Measurements from ENCODE around the gene HRAS. TPM values are rescaled to one million over a fixed set of nuclear protein-coding genes. Genes with fewer than 3 reads are reported as not detected.

The HRAS gene
- total and polyA plus RNA-seq, 2 of the 8 experiments (the other 6 are each of a cell fraction or from before 2014, with no cell fraction given): 44.3 to 54.7 TPM

DNA sequence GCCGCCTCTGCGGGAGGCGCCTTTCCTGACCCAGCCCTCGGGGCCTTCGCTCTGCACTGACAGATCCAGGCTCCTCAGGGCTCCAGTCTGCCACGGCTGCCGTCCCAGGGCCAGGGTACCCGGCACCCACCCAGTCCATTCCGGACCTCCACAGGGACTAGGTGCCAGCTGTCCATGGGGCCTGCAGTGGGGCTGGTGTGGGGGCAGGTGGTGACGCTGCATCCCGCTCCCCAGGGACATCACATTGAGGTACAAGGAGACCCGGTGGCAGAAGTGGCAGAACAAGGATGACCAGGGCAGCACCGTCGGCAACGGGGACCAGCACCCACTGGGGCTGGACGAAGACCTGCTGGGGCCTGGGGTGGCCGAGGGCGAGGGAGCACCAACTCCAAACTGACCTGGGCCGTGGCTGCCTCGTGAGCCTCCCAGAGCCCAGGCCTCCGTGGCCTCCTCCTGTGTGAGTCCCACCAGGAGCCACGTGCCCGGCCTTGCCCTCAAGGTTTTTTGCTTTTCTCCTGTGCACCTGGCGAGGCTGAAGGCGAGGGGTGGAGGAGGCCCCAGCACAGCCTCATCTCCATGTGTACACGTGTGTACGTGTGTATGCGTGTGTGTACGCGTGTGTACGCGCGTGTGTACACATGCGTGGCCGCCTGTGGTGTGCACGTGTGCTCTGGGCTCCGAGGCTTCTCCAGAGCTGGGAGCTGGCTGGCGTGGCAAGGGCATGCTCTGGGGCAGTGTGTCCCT is 45.0 kb downstream of the HRAS start:
- Histone ChIP-seq H3K36me3 (ENCODE audit: control insufficient read depth in 2 of 4, insufficient read depth in 4 of 4, low read length in 3 of 4) (peaks cover 2 to 20% (median 5%) of the 10 kb centered on the region in 4 experiments; a peak in 4 of 8 replicates), H4K8ac (ENCODE audit: extremely low read depth, insufficient read depth, low read length) (no peak overlapping the region), H2BK12ac (ENCODE audit: low read depth, low read length) (no peak overlapping the region), H4K20me1 (replicated peaks in 1 of 2; ENCODE audit: control insufficient read depth in 1 of 2, insufficient read depth in 2 of 2, low read length in 2 of 2) (peaks cover 3 to 9% of the 10 kb centered on the region in 2 experiments), H4K91ac (replicated peaks; ENCODE audit: insufficient read length, low read length) (no peak overlapping the region), H2BK20ac (ENCODE audit: low read length) (no peak overlapping the region), H3K4me3 (ENCODE audit: extremely low read depth in 1 of 4, insufficient read depth in 2 of 4, low read depth in 3 of 4, low read length in 4 of 4) (no peak overlapping the region), H3K9ac (replicated peaks in 1 of 4; ENCODE audit: extremely low read depth in 1 of 4, low read depth in 3 of 4, low read length in 3 of 4) (no peak overlapping the region), H3K4me1 (replicated peaks in 1 of 4; ENCODE audit: control insufficient read depth in 3 of 4, insufficient read depth in 4 of 4, low read length in 3 of 4) (no peaks in the 10 kb centered on the region), H3K79me1 (ENCODE audit: low read depth, low read length) (peaks cover 4% of the 10 kb centered on the region), H4K5ac (ENCODE audit: insufficient read length, low read depth, low read length) (no peak overlapping the region), H3K27ac (ENCODE audit: low read depth, low read length) (no peak overlapping the region), H3K18ac (ENCODE audit: extremely low read depth, low read length) (no peak overlapping the region), H3K4ac (replicated peaks; ENCODE audit: insufficient read length, low read depth, low read length) (no peak overlapping the region), H2BK5ac (ENCODE audit: low read depth, low read length) (no peak overlapping the region), H3K79me2 (ENCODE audit: control insufficient read depth in 1 of 2, insufficient read depth in 2 of 2, low read length in 2 of 2) (peaks cover 0 to under 1% of the 10 kb centered on the region in 2 experiments; a peak in 1 of 4 replicates), H2BK120ac (replicated peaks; ENCODE audit: low read depth, low read length) (no peak overlapping the region), H3K14ac (ENCODE audit: insufficient read length) (no peak overlapping the region), H3K56ac (replicated peaks; ENCODE audit: insufficient read length, low read depth, low read length) (no peak overlapping the region), H3K23me2 (ENCODE audit: low read depth, low read length) (no peaks in the 10 kb centered on the region), H3K23ac (ENCODE audit: insufficient read length) (no peak overlapping the region), H3K27me3 (replicated peaks in 1 of 4; ENCODE audit: control insufficient read depth in 3 of 4, extremely low read depth in 1 of 4, insufficient read depth in 3 of 4, low read length in 3 of 4) (no peaks in the 10 kb centered on the region), H3K4me2 (ENCODE audit: insufficient read depth in 1 of 2, low read depth in 2 of 2, low read length in 2 of 2) (no peak overlapping the region), H2AFZ (ENCODE audit: low read length) (no peak overlapping the region), H3K9me3 (ENCODE audit: insufficient read depth in 2 of 2, low read depth in 1 of 2, low read length in 1 of 2) (peaks cover 0 to under 1% of the 10 kb centered on the region in 2 experiments; a peak in 1 of 4 replicates), H2BK15ac (ENCODE audit: low read length) (no peak overlapping the region), H2AK5ac (ENCODE audit: low read depth, low read length) (no peak overlapping the region)
- FAIRE-seq: no peak
- ChIA-PET CTCF (ENCODE audit: partially characterized antibody) (interaction anchor here (0.9 kb wide), 2 partner anchors 18 to 75 kb away, joined by 3 read pairs; partner anchors contain the start of gene SIGIRR), POLR2A (ENCODE audit: partially characterized antibody) (interaction anchor here (1.0 to 1.1 kb wide), 5 partner anchors 8 to 18 kb away, joined by 3 to 6 read pairs (median 3); no protein-coding TSS in a partner anchor)
- 92% methylated on average over 36 of the region's 38 CpGs; no CpG with 5 or more reads in 1 of the 2 experiments for WGBS, 2 experiments (ENCODE audit: extremely low coverage in 1 of 2, insufficient coverage in 1 of 2, insufficient read length in 1 of 2, insufficient replicate concordance in 2 of 2, low coverage in 1 of 2, low lambda C conversion rate in 2 of 2, missing lambda C conversion rate in 1 of 2)
- DNase-seq (ENCODE audit: low read depth in 1 of 2, low spot score in 2 of 2): no peak
- TF ChIP-seq, protein P1, sequence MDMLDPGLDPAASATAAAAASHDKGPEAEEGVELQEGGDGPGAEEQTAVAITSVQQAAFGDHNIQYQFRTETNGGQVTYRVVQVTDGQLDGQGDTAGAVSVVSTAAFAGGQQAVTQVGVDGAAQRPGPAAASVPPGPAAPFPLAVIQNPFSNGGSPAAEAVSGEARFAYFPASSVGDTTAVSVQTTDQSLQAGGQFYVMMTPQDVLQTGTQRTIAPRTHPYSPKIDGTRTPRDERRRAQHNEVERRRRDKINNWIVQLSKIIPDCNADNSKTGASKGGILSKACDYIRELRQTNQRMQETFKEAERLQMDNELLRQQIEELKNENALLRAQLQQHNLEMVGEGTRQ (IDR thresholded peaks at IDR 0.05; ENCODE audit: low read length): no peak
- TF ChIP-seq POLR2AphosphoS5 (IDR thresholded peaks at IDR 0.05; ENCODE audit: low read depth, low read length) (no peak), POU5F1 (IDR thresholded peaks at IDR 0.05; ENCODE audit: low read depth, low read length) (no peak), SUZ12 (IDR thresholded peaks at IDR 0.05; ENCODE audit: low read length) (no peak), BRCA1 (IDR thresholded peaks at IDR 0.05; ENCODE audit: low read depth, low read length) (no peak), SRF (IDR thresholded peaks at IDR 0.05; ENCODE audit: low read depth, low read length) (no peak), KDM5A (IDR thresholded peaks at IDR 0.05; ENCODE audit: low read length) (no peak), SIX5 (IDR thresholded peaks at IDR 0.05; ENCODE audit: low read depth, low read length) (no peak), SP4 (IDR thresholded peaks at IDR 0.05; ENCODE audit: low read length) (no peak), JUN (IDR thresholded peaks at IDR 0.05; ENCODE audit: low read depth, low read length) (no peak), KDM4A (IDR thresholded peaks at IDR 0.05; ENCODE audit: low read depth, low read length, severe bottlenecking) (no peak), FOSL1 (IDR thresholded peaks at IDR 0.05; ENCODE audit: insufficient read depth, low read depth, low read length) (no peak)

Data from H1 (cell line).